ENCODE data around the gene MAGEB16.

Gene MAGEB16

DNA sequence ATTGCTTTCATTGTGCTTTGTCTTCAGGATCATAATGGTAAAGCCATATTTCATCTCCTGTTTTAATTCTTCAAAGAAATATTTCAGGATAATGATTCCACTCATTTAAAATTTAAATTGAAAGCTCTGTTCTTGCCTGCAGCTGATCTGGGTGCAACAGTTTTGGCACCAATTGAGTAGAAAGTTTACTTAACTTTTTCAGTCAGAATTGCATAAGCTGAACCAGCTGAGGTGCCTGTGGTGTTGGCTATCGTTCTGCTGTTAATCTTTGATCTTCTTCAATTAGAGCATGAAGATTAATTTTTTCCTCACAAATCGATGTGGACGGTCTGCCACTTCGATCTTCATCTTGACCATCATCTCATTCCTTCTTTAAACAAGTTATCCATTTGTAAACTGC, 49.6 kb downstream of the MAGEB16 start:
- Histone ChIP-seq H3K27ac (ENCODE audit: low read depth, low read length) (no peak overlapping the region), H3K4me1 (ENCODE audit: insufficient read depth, low read length) (no peaks in the 10 kb centered on the region), H3K9me3 (ENCODE audit: low read length) (no peaks in the 10 kb centered on the region), H3K27me3 (ENCODE audit: control insufficient read depth in 1 of 2, insufficient read depth in 2 of 2, low read length in 2 of 2) (no peaks in the 10 kb centered on the region), H3K9ac (ENCODE audit: low read length) (no peak overlapping the region), H3K36me3 (ENCODE audit: insufficient read depth, low read length) (no peaks in the 10 kb centered on the region), H3K4me3 (ENCODE audit: low read depth in 1 of 2, low read length in 2 of 2) (no peak overlapping the region)
